Right lobe of liver (tissue), 6 donors: ENCODE data around the gene CCR2. TPM values are rescaled to one million over a fixed set of nuclear protein-coding genes. Genes with fewer than 3 reads are reported as not detected.
A peak's percentile ranks its signal among the peaks of the same experiment; 100 is the strongest.

Source experiments
- ATAC-seq, 4 donors: fragments of 200-7000 bp; cut with Tn5 transposase; one replicate each; pipeline ENCODE4 v1.9.1; 2020; ENCODE audit warnings: mild to moderate bottlenecking in 4 of 4, moderate library complexity in 4 of 4
- DNase-seq, 3 donors: peaks; one replicate each; pipeline ENCODE4 v3.0.0-alpha.2; 2020
- H3K27ac ChIP-seq, 3 donors: fragments of 200-600 bp; one replicate each; pipeline ENCODE4 v1.8.0; 2022
- H3K27me3 ChIP-seq, 2 donors: fragments of 200-600 bp; one replicate each; pipeline ENCODE4 v1.8.0; 2022
- H3K36me3 ChIP-seq, 4 donors: fragments of 200-600 bp; sonication (generic) in 1 of 4; one replicate each; pipeline versions ENCODE4 v1.5.1 to v1.8.0; 2017 to 2022; ENCODE audit warnings: control low read depth in 1 of 4
- H3K4me1 ChIP-seq, 4 donors: fragments of 200-600 bp; sonication (generic) in 1 of 4; one replicate each; pipeline versions ENCODE4 v1.5.1 to v1.8.0; 2017 to 2022; ENCODE audit warnings: control low read depth in 1 of 4
- H3K4me3 ChIP-seq, 3 donors: fragments of 200-600 bp; one replicate each; pipeline ENCODE4 v1.8.0; 2022
- H3K9me3 ChIP-seq, 4 donors: fragments of 200-600 bp; sonication (generic) in 1 of 4; one replicate each; pipeline versions ENCODE4 v1.5.1 to v1.8.0; 2017 to 2022; ENCODE audit warnings: control low read depth in 1 of 4
- CTCF ChIP-seq, 4 donors: fragments of 200-600 bp in 3 of 4; fragments of 450-650 bp in 1 of 4; IDR thresholded peaks; one replicate each; pipeline versions ENCODE4 v1.5.1 to v1.8.0; 2016 to 2022; ENCODE audit warnings: antibody characterized with exemption in 4 of 4, mild to moderate bottlenecking in 2 of 4
- POLR2A ChIP-seq: fragments of 450-650 bp; IDR thresholded peaks from one replicate; pipeline ENCODE4 v1.6.1; 2017; ENCODE audit warnings: antibody characterized with exemption, mild to moderate bottlenecking
- WGBS: methylation state at CpG from one replicate; pipeline ENCODE4 v1.1.6; 2018; ENCODE audit warnings: low coverage, low lambda C conversion rate; ENCODE audit not compliant: insufficient coverage; ENCODE audit errors: missing lambda C conversion rate; 5-methylcytosine and 5-hydroxymethylcytosine counted together
- intact Hi-C, 2 donors: fragments of 100-400 bp; cut with DNase I; formaldehyde crosslinking; loops; one replicate each; pipeline versions ENCODE4 v1.11.2 to v1.14.1; 2022
- total RNA-seq, 6 experiments: library from RNA; depleted of rRNA in 2 of 6; stranded (reverse); fragments of >200 nt in 2 of 6; fragmentation: NEBNext Ultra II Directional in 3 of 6; extraction: Animal tissue kit (Norgen Biotek cat#: 25700) in 3 of 6; gene quantifications; one replicate each; pipeline versions ENCODE4 v1.1.0 to v1.2.4, GENCODE V29; 2016 to 2023
- donor health status: DM: no; HTN: yes; CAD: no.
- donor health status: DM: no; HTN: no; CAD: no.
- donor health status: DM: no; HTN: no; CAD: no.
- donor health status: DM: no; HTN: yes; CAD: no.
- donor health status: DM: no; HTN: yes; CAD: no.

Gene CCR2
- total RNA-seq, 6 experiments from 2014 or later, result 0.66 to 1.5 (median 0.92) TPM

- ATAC-seq, result peak; percentile 53 to 88 (median 70)
- WGBS, result 59% methylated on average over 6 of the region's 8 CpGs
- Histone ChIP-seq H3K27me3 (no peaks in the 10 kb centered on the region), H3K27ac (no peak overlapping the region), H3K4me3 (no peak overlapping the region), H3K9me3 (no peaks in the 10 kb centered on the region), H3K36me3 (no peaks in the 10 kb centered on the region), H3K4me1 (peaks cover 0 to 7% (median 0%) of the 10 kb centered on the region in 4 donors)
- intact Hi-C loops, result no loop called here
- TF ChIP-seq POLR2A, result no peak
- TF ChIP-seq CTCF (IDR thresholded peaks at IDR 0.05), result no peak
- DNase-seq, result peak in 1 of 3 donors; percentile 62
These were observed 39.9 kb downstream of the CCR2 start for GRCh38 chr3:46393554-46394434.

GRCh38 chr3:46395210-46395661, 41.3 kb downstream of the CCR2 start:
- Histone ChIP-seq H3K36me3 (no peaks in the 10 kb centered on the region), H3K4me1 (peaks cover 0 to 7% (median 0%) of the 10 kb centered on the region in 4 donors), H3K4me3 (no peak overlapping the region), H3K27ac (no peak overlapping the region), H3K27me3 (no peaks in the 10 kb centered on the region), H3K9me3 (no peaks in the 10 kb centered on the region)
- DNase-seq, result no peak
- WGBS, result 53% methylated on average over 5 of the region's 6 CpGs
- intact Hi-C loops, result no loop called here
- no peak for TF ChIP-seq POLR2A
- no peak for TF ChIP-seq CTCF (IDR thresholded peaks at IDR 0.05)
- peak in 3 of 4 donors; percentile 10 to 37 (median 19) for ATAC-seq

- TF ChIP-seq CTCF (IDR thresholded peaks at IDR 0.05) (no peak), POLR2A (no peak)
- WGBS, result 39% methylated on average over 6 of the region's 6 CpGs
These were observed 42.0 kb downstream of the CCR2 start for GRCh38 chr3:46395766-46396530.

DNA sequence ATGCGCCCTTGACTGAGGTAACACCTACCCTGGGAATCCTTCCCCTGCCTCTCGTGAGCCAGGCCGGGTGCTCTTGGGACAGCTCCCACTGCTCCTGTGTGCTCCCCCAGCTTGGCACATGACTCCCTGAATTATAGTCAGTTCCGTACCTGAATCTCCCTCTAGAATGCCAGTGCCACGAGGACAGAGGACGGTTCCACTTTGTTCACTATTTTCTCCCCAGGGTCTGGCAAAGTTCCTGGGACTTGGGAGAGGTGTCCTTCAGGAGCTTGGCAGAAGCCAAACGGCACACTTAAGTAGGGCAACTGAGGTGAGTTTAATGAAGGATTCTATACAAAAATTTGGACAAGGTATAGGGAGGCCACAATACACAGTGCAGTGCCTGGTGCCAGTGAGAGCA, 43.2 kb downstream of the CCR2 start:
- intact Hi-C loops, result no loop called here
- Histone ChIP-seq H3K27me3 (no peaks in the 10 kb centered on the region), H3K4me3 (no peak overlapping the region), H3K27ac (no peak overlapping the region), H3K4me1 (peaks cover 0 to 7% (median 0%) of the 10 kb centered on the region in 4 donors), H3K9me3 (no peaks in the 10 kb centered on the region), H3K36me3 (no peaks in the 10 kb centered on the region)
- TF ChIP-seq POLR2A (no peak), CTCF (IDR thresholded peaks at IDR 0.05) (no peak)
- no peak for ATAC-seq
- no peak for DNase-seq
- 100% methylated on average over 2 of the region's 7 CpGs for WGBS

More at GRCh38 chr3:46395766-46396530, 42.0 kb downstream of the CCR2 start:
- H3K36me3 ChIP-seq, result no peaks in the 10 kb centered on the region
- H3K27me3 ChIP-seq, result no peaks in the 10 kb centered on the region
- no peak overlapping the region for H3K4me3 ChIP-seq
- no peaks in the 10 kb centered on the region for H3K9me3 ChIP-seq
- intact Hi-C loops, result no loop called here
- H3K4me1 ChIP-seq, result peaks cover 0 to 7% (median 0%) of the 10 kb centered on the region in 4 donors
- DNase-seq (no peak), ATAC-seq (peak in 1 of 4 donors; percentile 33)
- no peak overlapping the region for H3K27ac ChIP-seq
